Left lobe of liver (tissue), 2 donors: ENCODE data around the gene DPT. TPM values are rescaled to one million over a fixed set of nuclear protein-coding genes. Genes with fewer than 3 reads are reported as not detected.
"Not testable (repeated sequence)": the region's sequence is repeated elsewhere in the genome, so short reads cannot be mapped to it uniquely, and the experiment has no call there.

Experiments
- ATAC-seq: fragments of 200-7000 bp; cut with Tn5 transposase; one replicate; pipeline ENCODE4 v1.9.1; 2020; ENCODE audit warnings: mild to moderate bottlenecking, moderate library complexity
- DNase-seq: peaks from one replicate; pipeline ENCODE4 v3.0.0-alpha.2; 2020; ENCODE audit warnings: low spot score
- total RNA-seq: library from RNA; stranded (reverse); gene quantifications from one replicate; pipeline ENCODE4 v1.2.1, GENCODE V29; 2021
- donor health status: DM: no; HTN: no; CAD: no; lungs with moderate emphysema.
- donor health status: DM: no; HTN: yes; CAD: no.

DPT gene
- 1.3 TPM for total RNA-seq

DNA sequence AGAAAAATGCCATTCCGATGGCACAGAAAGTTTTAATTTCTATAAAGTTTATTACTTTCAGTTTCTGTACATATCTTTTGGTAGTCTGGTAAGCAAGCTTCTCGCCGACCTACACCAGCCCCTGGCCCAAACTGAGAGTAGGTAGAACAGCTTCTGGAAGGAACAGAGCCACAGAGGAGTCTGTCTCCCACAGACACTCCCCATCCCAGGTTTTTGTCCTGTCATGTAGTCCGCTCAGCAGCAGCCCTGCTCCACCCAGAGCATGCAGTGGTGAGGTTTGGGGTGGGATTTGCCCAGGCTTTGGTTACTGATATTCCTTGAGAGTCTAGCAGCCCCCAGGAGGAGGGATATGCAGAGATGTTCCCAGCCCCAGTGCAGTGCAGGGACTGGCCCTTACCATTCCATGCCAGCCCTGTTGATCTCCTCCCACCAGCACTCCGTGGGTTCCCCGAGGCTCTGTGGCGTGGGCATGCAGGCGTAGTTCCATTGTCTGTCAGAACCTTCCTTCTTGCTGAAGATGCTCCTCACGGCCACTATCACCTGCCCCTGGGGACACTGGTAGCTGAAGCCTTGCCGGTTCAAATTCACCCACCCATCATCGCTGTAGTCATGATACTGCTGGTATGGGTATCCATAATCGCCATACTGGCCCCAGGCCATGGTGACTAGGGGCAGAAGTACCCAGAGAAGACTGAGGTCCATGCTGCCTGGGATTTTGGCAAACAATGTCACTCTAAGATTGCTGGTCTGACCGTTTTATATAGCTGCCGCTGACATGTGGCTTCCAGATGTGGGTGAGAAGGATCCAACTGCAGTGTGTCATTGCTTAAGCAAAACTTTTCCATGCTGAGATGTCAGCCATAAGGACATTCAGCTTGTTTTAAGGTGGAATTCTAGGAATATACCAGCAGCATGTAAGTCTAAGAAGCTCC lies at the start of gene DPT:
Gene DPT (minus strand): TSS at position 734 of the 932 bp plus-strand sequence. CDS start 32 bp downstream, at position 702.
- DNase-seq: no peak
- no peak for ATAC-seq

DNA sequence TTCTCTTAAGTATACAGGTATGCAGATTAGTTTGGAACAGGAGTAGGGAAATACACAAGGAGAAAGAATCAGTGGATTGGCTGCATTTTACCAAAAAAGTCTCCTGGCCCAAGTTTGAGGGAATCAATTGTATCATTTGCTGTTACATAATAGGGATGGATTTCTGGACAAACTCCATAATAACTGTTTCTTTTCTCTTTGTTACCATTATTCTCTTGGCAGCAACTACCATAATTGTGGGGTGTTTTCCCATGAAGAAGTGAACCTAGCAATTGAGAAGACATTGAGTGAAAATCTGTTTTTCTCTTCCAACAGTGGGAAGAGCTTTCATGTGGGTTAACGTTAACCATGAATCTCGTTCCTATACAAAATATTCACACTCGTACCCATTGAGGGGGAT lies 46.4 kb upstream of the DPT start:
- DNase-seq (no peak), ATAC-seq (no peak)

DNA sequence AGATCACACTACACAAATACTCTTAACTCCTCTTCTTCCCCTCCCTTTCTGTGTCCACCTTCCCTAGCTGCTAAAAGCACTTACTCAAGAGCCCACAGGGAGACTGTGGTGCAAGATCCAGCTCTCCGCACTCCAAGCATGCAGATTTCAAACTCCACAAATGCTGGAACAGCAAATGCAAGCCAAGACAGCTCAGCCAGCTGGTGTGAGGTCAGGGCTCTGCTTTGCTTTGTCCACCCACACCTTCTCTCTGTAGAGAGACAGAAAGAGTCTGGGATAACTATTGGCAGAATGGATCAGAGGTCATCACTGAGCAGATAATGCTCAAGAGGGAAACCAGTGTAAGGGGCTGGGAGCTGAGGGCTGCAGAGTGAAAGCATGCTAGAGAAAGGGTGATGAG lies 45.2 kb upstream of the DPT start:
- ATAC-seq (peak; percentile 93), DNase-seq (peak; percentile 78)

DNA sequence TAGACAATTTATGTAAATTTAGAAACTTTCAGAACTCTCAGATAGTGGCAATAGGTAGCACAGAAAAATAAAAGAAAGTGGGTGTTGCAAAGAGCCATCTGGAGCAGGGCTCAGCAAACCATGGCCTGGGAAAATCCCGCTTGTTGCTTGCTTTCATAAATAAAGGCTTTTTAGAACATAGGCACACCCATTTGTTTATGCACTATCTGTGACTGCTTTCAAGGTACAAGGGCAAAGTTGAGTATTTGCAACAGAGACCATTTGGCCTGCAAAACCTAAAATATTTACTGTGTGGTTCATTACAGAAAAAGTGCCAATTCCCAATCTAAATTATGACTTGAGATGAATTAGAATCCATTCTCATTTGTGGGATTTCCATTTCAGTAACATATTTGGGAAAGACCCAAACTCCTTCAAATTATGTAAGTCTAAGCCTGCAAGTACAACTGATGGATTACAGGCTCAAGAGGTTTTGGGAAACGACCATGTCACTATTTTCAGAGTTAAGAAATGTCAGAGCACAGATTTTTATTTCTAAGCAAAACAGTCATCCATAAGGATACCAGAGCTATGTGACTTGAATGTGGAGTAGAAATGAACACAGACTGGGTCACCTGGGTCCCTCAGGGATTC lies 43.5 kb upstream of the DPT start:
- ATAC-seq (peak; percentile 79), DNase-seq (peak; percentile 57)

DNA sequence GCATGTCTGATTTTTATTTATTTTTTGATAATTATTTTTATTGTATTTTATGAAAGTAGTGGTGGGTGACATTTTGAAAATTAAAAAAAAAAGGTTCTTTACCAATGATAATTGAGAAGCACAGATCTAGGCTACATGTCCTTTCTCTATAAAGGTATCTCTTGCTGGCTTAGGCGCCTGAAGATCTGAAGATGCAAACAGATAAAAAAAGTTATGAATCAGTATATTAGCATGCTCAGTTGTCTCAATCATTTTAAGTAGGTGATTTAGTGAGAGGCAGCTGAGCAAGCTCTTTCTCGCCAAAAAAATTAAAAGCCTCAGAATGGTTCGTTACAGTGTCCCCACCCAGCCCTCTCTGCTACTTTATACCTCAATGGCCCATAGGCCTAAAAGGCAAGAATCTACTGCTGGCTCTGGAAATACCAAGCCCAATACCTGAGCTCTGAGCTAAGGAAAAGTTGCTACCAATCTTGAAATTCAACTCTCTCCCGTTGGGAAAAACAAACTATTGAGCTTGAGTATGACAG lies 42.2 kb upstream of the DPT start:
- DNase-seq: no peak
- no peak for ATAC-seq

DNA sequence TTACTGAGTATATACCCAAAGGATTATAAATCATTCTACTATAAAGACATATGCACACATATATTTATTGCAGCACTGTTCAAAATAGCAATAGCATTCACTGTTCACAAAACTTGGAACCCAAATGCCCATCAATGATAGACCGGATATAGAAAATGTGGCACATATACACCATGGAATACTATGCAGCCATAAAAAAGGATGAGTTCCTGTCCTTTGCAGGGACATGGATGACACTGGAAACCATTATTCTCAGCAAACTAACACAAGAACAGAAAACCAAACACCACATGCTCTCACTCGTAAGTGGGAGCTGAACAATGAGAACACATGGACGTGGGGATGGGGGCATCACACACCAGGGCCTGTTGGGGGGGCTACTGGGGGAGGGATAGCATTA lies 40.9 kb upstream of the DPT start:
- not testable (repeated sequence) for DNase-seq, ATAC-seq

DNA sequence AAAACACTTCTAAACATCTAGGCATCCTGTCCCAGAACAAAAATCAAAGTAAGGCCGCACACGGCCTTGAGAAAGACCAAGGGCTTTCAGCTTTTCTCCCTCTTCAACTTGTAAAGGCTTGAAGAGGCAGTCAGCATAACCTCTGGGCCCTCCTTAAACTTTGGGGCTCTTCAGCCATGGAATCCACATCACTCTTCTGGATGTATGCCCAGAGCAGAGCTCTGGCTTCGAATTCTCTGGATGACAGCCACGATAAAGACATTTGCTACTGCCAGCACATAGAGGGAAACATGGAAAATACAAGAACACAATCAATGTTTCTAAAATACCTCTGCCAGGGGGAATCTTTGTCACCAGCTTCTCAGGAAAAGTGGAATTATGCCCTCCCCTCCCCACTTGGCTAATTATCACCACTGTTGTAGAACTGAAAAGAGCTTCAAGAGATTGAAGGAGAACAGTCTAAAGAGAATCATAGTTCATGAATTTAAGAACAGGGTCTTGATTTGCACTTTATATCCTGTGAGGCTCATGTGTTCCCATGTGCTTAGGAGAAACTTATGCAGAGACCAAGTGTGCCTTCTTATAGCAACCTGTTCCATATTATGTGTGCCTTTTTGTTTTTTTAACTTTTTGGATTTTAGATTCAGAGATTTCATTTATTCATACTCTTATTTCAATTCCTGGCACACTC lies 39.0 kb upstream of the DPT start:
- peak; percentile 77 for ATAC-seq
- DNase-seq: peak; percentile 56

DNA sequence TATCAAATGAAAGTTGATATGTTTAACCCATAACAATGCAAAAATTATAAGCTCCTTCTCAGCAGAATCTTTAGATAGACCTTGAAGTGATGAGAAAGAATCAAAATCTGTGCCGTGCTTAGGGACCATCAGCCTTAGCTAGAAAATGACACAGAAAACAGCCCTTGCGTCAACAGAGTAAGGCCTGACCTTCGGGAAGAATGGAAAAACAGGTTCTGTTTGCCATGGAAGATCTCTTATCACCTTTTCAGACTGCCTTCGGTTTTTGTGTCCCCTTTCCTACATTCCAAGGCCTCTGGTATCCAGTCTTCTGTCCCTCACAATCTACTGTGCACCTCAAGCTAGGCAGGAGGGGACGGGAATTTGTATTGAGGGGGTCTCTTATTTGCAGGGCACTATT lies 37.6 kb upstream of the DPT start:
- peak; percentile 41 for ATAC-seq
- no peak for DNase-seq

DNA sequence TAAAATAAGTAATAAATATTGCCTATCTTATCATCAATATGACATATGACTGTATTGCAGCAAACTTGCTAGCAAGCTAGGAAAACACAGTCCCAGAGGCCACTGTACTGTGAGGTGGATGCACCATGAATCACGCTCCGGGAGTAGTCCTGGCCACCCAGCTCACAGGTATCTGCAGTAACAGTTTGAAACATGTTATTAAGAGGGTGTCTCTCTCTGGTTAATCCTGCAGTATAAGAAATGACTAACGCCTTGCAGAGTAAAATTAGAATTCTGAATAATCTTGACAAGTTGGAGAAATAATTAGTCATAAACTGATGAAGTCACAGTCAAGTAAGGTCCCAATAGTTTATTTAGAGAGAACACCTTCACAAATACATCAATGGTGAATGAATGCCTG lies 34.0 kb upstream of the DPT start:
- ATAC-seq (no peak), DNase-seq (no peak)

DNA sequence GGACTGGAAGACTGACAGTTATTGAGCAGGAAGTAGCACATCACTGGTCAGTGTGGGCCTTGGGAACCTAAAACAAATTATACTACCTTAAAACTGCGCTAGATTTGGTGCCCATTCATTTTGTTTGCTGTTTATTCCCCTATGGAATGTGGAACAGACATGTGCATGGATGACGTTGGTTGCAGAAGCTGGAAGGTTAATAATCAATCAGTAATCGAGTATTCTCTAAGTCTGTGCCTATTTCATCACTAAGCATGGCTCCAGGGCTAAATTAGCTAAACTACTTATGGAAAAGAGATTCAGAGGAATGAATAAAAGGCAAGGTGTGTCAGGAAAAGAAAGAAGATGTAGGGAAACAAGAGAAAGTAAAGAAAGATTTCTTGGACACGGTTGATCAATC lies 33.5 kb upstream of the DPT start:
- ATAC-seq (no peak), DNase-seq (no peak)

DNA sequence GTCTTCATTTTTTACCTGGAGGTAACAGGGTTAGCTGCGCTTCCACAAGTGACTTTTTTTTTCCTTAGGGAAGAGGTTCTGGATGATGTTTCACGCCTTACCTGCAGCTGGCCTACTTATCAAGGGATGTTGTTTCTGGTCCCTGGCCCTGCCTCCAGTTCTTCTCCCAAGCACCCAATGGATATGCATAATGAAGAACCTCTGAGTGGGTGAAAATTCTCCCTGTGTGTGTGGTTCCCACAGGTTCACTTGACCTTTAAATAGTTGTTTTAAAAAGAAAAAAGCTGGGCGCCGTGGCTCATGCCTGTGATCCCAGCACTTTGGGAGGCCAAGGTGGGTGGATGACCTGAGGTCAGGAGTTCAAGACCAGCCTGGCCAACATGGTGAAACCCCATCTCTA lies 31.8 kb upstream of the DPT start:
- DNase-seq (no peak), ATAC-seq (no peak)

DNA sequence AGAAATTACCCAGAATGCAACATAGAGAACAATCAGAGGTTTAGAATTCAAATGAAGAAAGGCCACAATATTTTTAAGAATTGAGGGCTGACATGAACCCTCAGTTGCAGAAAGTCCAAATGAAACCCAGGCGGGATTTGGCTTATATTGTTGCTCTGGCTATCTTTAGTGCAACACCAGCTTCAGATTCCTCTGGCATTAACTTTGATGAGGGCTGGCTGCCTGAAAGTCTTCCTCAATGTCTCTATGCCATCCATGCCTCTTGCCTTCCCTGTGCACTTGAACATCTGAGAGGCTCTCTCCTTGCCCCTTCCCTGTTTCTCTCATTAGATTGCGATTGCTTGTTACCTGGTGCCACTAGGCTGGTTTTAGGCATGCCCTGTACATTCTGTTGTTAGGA lies 31.2 kb upstream of the DPT start:
- DNase-seq: no peak
- ATAC-seq: no peak

DNA sequence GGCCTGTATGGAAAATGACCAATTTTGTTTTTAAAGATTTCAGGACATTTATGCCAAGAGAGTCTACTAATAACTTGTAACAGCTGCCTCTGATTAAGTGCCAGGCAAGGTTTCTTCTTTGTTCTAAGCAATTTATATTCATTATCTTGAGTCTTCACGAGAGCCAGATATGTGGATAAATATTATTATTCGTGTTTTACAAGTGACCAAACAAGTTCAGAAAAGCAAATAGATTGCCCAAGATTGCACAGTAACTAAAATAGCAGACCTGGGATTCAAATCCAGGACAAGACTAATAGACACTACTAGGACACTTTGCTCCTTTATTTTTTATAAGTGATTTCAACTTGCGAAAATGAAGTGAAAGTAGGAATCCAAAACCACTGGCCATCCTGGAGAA lies 30.1 kb upstream of the DPT start:
- ATAC-seq (no peak), DNase-seq (no peak)

DNA sequence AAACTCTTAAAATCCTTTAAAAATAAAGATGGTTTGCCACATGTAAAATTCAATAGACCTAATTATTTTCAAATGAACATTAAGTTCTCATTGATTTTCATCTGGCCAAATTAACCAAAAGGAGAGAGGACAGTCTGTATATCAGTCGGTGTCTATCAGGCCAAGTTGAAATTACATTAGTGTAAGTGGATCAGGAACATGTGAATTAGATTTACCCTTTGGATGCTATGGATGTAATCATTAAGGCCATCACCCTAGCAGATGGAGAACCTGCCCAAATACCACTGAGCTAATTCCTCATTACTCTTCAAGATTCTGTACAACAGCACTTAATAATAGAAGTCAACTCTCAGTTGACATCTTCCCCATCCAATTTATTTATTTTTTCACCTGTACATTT lies 29.5 kb upstream of the DPT start:
- DNase-seq (no peak), ATAC-seq (no peak)

DNA sequence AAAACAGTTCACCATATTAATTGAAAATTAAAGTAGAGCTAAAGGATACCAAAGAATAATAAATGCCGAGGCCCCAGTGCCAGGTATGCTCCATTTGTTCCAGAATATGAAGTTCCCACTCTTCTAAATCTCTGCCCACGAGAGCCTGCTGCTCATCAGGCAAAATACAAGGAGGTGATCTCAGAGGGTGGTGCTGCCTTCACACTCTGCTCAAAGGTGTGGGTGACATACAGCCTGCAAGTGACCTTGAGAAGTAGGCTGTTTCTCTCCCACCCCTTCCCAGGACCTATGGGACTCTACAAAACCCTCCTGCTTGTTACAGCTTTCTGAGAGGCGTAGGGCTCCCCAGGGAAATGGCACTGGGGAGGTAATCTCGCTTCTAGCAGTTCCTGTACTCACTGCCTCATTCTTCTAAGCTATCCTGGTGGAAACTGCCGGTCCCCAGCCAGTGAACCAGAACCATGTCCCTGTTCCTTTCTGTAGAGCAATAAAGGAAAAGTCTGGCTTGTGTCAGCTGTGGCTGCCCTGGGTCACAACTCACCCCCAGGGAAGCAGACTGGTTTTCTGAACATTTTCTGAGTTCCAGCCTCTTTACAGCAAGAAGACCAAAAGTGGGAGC lies 26.9 kb upstream of the DPT start:
- ATAC-seq (no peak), DNase-seq (no peak)

DNA sequence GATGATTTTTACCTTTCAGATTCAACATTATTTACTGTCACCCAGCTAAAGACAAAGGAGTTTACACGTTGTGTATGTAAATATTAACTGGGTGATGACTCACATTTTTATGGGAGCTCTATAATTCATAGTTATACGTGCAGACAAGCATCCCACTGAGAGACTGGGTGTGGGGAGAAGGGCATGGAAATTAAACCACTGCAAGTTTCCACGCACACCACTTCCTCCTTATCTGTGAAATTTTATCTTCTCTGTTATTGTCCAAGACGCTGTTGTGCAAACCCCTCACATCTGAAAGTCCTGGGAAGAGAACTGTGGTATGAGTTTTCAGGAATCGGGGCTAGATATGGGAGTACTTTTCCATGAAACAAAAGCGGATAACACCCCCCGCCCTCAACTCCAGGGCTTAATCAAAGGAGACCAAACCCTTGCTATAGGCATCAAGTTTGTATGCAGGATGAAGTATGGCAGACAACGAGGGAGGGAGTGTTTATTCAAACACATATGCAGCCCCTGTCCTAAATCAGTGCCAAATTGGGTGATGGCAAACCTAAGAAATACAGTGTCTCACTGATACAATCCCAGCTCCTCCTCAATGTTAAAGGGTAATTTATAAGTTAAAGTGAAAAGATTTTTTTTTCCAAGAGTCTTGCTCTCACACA lies 23.3 kb upstream of the DPT start:
- ATAC-seq (no peak), DNase-seq (no peak)

DNA sequence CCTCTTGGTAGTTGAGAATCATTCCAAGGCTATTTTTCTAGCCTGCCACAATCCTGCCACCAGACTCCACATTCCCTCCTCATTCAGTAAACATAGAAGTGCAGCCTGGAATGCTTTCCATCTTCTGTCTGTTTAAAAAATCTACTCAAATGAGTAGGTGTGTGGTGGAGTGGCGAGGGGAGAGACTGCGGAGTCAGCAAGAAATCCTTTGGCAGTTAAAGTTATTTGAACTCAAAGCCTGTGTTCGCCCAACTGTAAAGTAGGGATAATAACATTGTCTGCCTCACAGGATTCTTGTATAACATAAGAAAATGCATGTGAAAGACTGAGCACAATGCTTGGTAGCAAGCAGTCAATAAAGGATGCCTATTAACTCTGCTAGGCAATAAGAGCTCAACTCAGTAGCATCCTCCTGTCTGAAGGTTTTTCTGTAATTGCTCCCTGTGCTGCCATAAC lies 22.2 kb upstream of the DPT start:
- ATAC-seq (no peak), DNase-seq (no peak)

DNA sequence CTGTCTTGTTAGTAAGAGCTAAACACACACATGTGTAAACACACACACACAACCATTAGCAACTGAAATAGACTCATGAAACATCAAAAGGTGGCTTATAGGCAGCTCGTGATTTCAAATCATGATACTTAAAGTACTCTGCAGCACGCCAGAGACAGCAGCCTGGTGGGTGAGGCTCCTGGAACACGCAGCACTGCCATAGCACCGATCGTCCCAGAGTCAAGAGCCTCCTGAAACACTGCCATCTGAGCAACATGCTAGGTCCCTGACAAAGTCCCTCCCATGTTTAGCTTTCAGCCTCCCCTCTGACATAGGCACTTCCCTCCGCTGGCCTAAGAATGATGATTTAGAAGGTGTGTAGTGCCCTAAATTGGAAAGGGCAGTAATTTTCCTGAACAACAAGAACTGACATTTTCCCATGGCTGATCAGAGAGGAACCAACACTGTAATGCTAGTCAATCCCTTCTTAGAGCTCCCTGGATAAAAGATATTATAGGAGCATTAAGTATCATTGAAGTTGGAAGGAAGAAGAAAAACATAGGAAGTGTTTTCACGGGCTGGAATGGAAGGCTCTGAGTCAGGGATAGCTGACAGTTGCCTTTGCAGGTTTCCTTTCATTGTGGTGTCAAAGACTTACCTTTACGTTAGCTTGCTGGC lies 14.1 kb upstream of the DPT start:
- ATAC-seq (no peak), DNase-seq (no peak)

DNA sequence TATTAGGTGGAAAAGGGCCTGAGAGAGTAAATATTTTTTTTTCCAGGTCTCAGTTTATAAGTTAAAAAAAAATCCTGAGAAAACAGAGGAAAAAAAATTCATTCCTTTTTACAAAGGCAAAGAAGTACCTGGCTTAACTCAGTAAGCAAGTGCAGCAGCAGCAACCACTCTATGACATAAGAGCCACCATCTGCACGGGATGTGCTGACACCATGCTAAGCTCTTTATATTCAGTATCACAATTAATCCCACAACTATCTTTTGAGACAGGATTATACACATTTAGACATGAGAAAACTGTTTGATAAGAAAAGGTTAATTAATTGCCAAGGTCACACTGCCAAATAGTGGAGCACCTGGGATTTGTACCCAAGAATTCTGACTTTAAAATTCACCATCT lies 13.4 kb upstream of the DPT start:
- ATAC-seq: no peak
- no peak for DNase-seq

DNA sequence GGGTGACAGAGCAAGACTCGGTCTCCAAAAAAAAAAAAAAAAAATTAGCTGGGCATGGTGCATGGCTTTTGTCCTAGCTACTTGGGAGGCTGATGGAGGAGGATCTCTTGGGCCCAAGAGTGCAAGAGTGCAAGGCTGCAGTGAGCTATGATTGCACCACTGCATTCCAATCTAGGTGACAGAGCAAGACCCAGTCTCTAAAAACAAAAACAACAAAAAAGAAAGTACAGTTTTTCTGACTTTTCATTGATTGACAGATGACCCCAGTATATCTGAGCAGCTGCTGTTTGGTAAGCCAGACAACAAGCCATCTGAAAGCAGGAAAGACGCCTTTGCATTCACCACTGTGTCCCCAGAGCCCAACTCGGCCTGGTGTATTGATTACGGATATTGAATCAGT lies 10.9 kb upstream of the DPT start:
- DNase-seq (no peak), ATAC-seq (no peak)
